ENCODE measurements around the gene PRKG1.

DNA sequence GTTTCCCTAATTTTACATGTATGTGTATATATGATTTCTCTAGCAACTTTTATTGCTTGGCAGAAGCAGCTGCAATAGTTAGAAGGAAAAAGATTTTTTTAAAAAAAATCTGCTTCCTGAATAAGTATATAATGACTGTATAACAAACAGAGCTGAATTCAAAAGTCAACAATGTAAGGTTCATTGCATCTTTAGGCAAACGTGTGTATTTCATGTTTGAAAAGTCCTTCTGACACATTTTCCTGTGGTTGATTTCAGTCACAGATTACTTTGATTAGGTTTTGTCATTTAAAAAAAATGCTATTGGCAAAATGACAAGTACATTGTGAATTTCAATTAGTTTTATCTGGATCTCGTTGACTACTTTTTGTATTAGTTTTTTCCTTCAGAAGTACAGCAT, 394.1 kb downstream of the PRKG1 start:
- no peak for TF ChIP-seq POLR2A (IDR thresholded peaks at IDR 0.05; ENCODE audit: low read depth, low read length)
- TF ChIP-seq POLR2AphosphoS5 (IDR thresholded peaks at IDR 0.05; ENCODE audit: low read depth, low read length) = no peak
